H9 (cell line): ENCODE measurements around the gene LONRF3. TPM values are rescaled to one million over a fixed set of nuclear protein-coding genes. Genes with fewer than 3 reads are reported as not detected.
"Not testable (repeated sequence)": the region's sequence is repeated elsewhere in the genome, so short reads cannot be mapped to it uniquely, and the experiment has no call there.

Experiments
- DNase-seq: peaks from one replicate; pipeline ENCODE4 v3.0.0-alpha.2; 2017
- H2AFZ ChIP-seq: one replicate; pipeline ENCODE4 v1.6.1; 2013; ENCODE audit warnings: mild to moderate bottlenecking, low read length, control low read depth, moderate library complexity
- H2AK5ac ChIP-seq: 2 replicates; pipeline ENCODE4 v1.6.1; 2013; ENCODE audit warnings: low read length, control low read depth, mixed read lengths; ENCODE audit not compliant: insufficient read length
- H2BK120ac ChIP-seq: one replicate; pipeline ENCODE4 v1.6.1; 2013; ENCODE audit warnings: low read depth, mild to moderate bottlenecking, low read length, control low read depth, inconsistent platforms; ENCODE audit not compliant: poor library complexity, severe bottlenecking
- H2BK12ac ChIP-seq: 2 replicates; pipeline ENCODE4 v1.6.1; 2013; ENCODE audit warnings: low read length, control low read depth, mixed read lengths, low read depth; ENCODE audit not compliant: insufficient read length
- H2BK15ac ChIP-seq: 2 replicates; pipeline ENCODE4 v1.6.1; 2013; ENCODE audit warnings: low read depth, low read length, control low read depth
- H2BK20ac ChIP-seq: one replicate; pipeline ENCODE4 v1.6.1; 2013; ENCODE audit warnings: low read depth, mild to moderate bottlenecking, low read length, control low read depth, inconsistent platforms; ENCODE audit not compliant: poor library complexity, severe bottlenecking
- H2BK5ac ChIP-seq: 2 replicates; pipeline ENCODE4 v1.6.1; 2013; ENCODE audit warnings: low read length, control low read depth, mixed read lengths; ENCODE audit not compliant: insufficient read length
- H3K14ac ChIP-seq: 2 replicates; pipeline ENCODE4 v1.6.1; 2013; ENCODE audit warnings: low read length, control low read depth; ENCODE audit not compliant: insufficient read depth
- H3K18ac ChIP-seq: 2 replicates; pipeline ENCODE4 v1.6.1; 2013; ENCODE audit warnings: low read depth, mild to moderate bottlenecking, mixed read lengths, low read length, control low read depth; ENCODE audit not compliant: insufficient read length
- H3K23ac ChIP-seq: 2 replicates; pipeline ENCODE4 v1.6.1; 2013; ENCODE audit warnings: low read length, control low read depth, mixed read lengths, low read depth; ENCODE audit not compliant: insufficient read length
- H3K23me2 ChIP-seq: 2 replicates; pipeline ENCODE4 v1.6.1; 2013; ENCODE audit warnings: low read depth, mild to moderate bottlenecking, mixed read lengths, low read length, control low read depth; ENCODE audit not compliant: insufficient read length, poor library complexity, severe bottlenecking
- H3K27ac ChIP-seq: 2 replicates; pipeline ENCODE4 v1.5.1; 2013; ENCODE audit warnings: low read length, control low read depth, mixed read lengths, low read depth; ENCODE audit not compliant: insufficient read length
- H3K27me3 ChIP-seq: 2 replicates; pipeline ENCODE4 v1.6.1; 2013; ENCODE audit warnings: low read length, control low read depth, inconsistent platforms; ENCODE audit not compliant: insufficient read depth
- H3K4ac ChIP-seq: 2 replicates; pipeline ENCODE4 v1.6.1; 2013; ENCODE audit warnings: low read depth, mild to moderate bottlenecking, control low read depth, inconsistent platforms, low read length, moderate library complexity
- H3K4me1 ChIP-seq: 2 replicates; pipeline ENCODE4 v1.6.1; 2013; ENCODE audit warnings: low read length, control low read depth, inconsistent platforms; ENCODE audit not compliant: insufficient read depth
- H3K4me2 ChIP-seq: 2 replicates; pipeline ENCODE4 v1.6.1; 2013; ENCODE audit warnings: low read length, control low read depth, mixed read lengths; ENCODE audit not compliant: insufficient read length, insufficient read depth
- H3K56ac ChIP-seq: 2 replicates; pipeline ENCODE4 v1.6.1; 2013; ENCODE audit warnings: low read depth, mild to moderate bottlenecking, mixed read lengths, low read length, control low read depth; ENCODE audit not compliant: insufficient read length
- H3K79me1 ChIP-seq: 2 replicates; pipeline ENCODE4 v1.6.1; 2013; ENCODE audit warnings: low read depth, mild to moderate bottlenecking, moderate library complexity, low read length, control low read depth, inconsistent platforms; ENCODE audit not compliant: insufficient read depth, poor library complexity, severe bottlenecking
- H3K79me2 ChIP-seq: 2 replicates; pipeline ENCODE4 v1.6.1; 2013; ENCODE audit warnings: low read length, control low read depth, inconsistent platforms; ENCODE audit not compliant: insufficient read depth
- H3K9ac ChIP-seq: 2 replicates; pipeline ENCODE4 v1.6.1; 2013; ENCODE audit warnings: low read length, control low read depth, mixed read lengths; ENCODE audit not compliant: insufficient read length; ENCODE audit errors: extremely low read depth
- H3K9me3 ChIP-seq: one replicate; pipeline ENCODE4 v1.6.1; 2013; ENCODE audit warnings: low read depth, low read length, inconsistent platforms; ENCODE audit not compliant: control insufficient read depth
- H3T11ph ChIP-seq: one replicate; pipeline ENCODE4 v1.6.1; 2013; ENCODE audit warnings: mild to moderate bottlenecking, low read length, control low read depth, inconsistent platforms
- H4K20me1 ChIP-seq: one replicate; pipeline ENCODE4 v1.6.1; 2013; ENCODE audit not compliant: control insufficient read depth, insufficient read length, insufficient read depth
- H4K5ac ChIP-seq: 2 replicates; pipeline ENCODE4 v1.6.1; 2013; ENCODE audit warnings: low read depth, mild to moderate bottlenecking, mixed read lengths, low read length, control low read depth; ENCODE audit not compliant: insufficient read length
- H4K8ac ChIP-seq: replicated peaks from 2 replicates; pipeline ENCODE4 v1.6.1; 2013; ENCODE audit warnings: low read length, control low read depth, mixed read lengths, low read depth; ENCODE audit not compliant: insufficient read length
- H4K91ac ChIP-seq: 2 replicates; pipeline ENCODE4 v1.6.1; 2013; ENCODE audit warnings: low read depth, mild to moderate bottlenecking, moderate library complexity, mixed read lengths, low read length, control low read depth; ENCODE audit not compliant: insufficient read length
- H3K27ac Mint-ChIP-seq, 3 experiments: 2 replicates in 2 of 3; 3 replicates in 1 of 3; pipeline ENCODE4 v1.8.0; 2020 to 2021; ENCODE audit warnings: mixed read lengths in 3 of 3, mild to moderate bottlenecking in 1 of 3, moderate library complexity in 1 of 3
- H3K27me3 Mint-ChIP-seq: 2 replicates; pipeline ENCODE4 v1.8.0; 2021; ENCODE audit warnings: low read depth, mild to moderate bottlenecking, moderate library complexity, mixed read lengths
- H3K36me3 Mint-ChIP-seq, 3 experiments: 2 replicates in 2 of 3; 3 replicates in 1 of 3; pipeline ENCODE4 v1.8.0; 2020 to 2021; ENCODE audit warnings: low read depth in 3 of 3, mixed read lengths in 3 of 3; ENCODE audit not compliant: insufficient read depth in 1 of 3
- H3K4me1 Mint-ChIP-seq, 2 experiments: 2 replicates each; pipeline ENCODE4 v1.8.0; 2020; ENCODE audit warnings: mixed read lengths in 2 of 2
- H3K4me3 Mint-ChIP-seq, 2 experiments: 2 replicates in 1 of 2; 3 replicates in 1 of 2; pipeline ENCODE4 v1.8.0; 2020 to 2021; ENCODE audit warnings: mild to moderate bottlenecking in 2 of 2, mixed read lengths in 2 of 2, moderate library complexity in 1 of 2
- H3K9me3 Mint-ChIP-seq, 2 experiments: 2 replicates in 1 of 2; 3 replicates in 1 of 2; pipeline ENCODE4 v1.8.0; 2020; ENCODE audit warnings: mild to moderate bottlenecking in 2 of 2, mixed read lengths in 2 of 2, moderate library complexity in 1 of 2
- CTCF ChIP-seq: fragments of 200-600 bp; sonication (generic); conservative IDR thresholded peaks from 3 replicates; pipeline ENCODE4 v1.8.0; 2021; ENCODE audit warnings: antibody characterized with exemption, mild to moderate bottlenecking
- WGBS: extraction: QIAGEN DNeasy Blood & Tissue Kit; methylation state at CpG from one replicate; pipeline ENCODE4 v1.1.7; 2013; ENCODE audit warnings: missing lambda C conversion rate, low lambda C conversion rate, mixed read lengths; ENCODE audit not compliant: insufficient read length; ENCODE audit errors: extremely low coverage; 5-methylcytosine and 5-hydroxymethylcytosine counted together
- total RNA-seq: library from RNA; stranded (reverse); gene quantifications from 2 replicates; pipeline ENCODE4 v1.2.1, GENCODE V29; 2021

Gene LONRF3
- total RNA-seq, 1 experiment from 2014 or later, result 0.33 TPM

GRCh38 chrX:119025900-119026299 lies 51.5 kb downstream of the LONRF3 start:
- Mint-ChIP-seq H3K27me3 (peaks cover 10% of the 10 kb centered on the region), H3K4me3 (no peak overlapping the region), H3K4me1 (no peaks in the 10 kb centered on the region), H3K36me3 (peaks cover 2 to 7% (median 4%) of the 10 kb centered on the region in 3 experiments; a peak in 3 of 7 replicates), H3K9me3 (peaks cover 66 to 71% of the 10 kb centered on the region in 2 experiments), H3K27ac (no peak overlapping the region)
- Histone ChIP-seq H3K27ac (no peak overlapping the region), H3K56ac (no peak overlapping the region), H4K8ac (no peak overlapping the region), H3K27me3 (no peaks in the 10 kb centered on the region), H2BK5ac (no peak overlapping the region), H2BK15ac (no peak overlapping the region), H3K23me2 (no peaks in the 10 kb centered on the region), H3K9ac (no peak overlapping the region), H3K4me2 (no peak overlapping the region), H3K18ac (no peak overlapping the region), H2BK120ac (no peak overlapping the region), H4K91ac (no peak overlapping the region), H3K79me1 (no peaks in the 10 kb centered on the region), H4K20me1 (no peaks in the 10 kb centered on the region), H3K14ac (no peak overlapping the region), H3K23ac (no peak overlapping the region), H4K5ac (no peak overlapping the region), H2AFZ (no peak overlapping the region), H3K4ac (no peak overlapping the region), H3K4me1 (no peaks in the 10 kb centered on the region), H2BK12ac (no peak overlapping the region), H2AK5ac (no peak overlapping the region), H2BK20ac (no peak overlapping the region), H3K79me2 (no peaks in the 10 kb centered on the region), H3K9me3 (peaks cover 22% of the 10 kb centered on the region), H3T11ph (no peak overlapping the region)
- TF ChIP-seq CTCF, result no peak
- DNase-seq, result no peak
- WGBS, result no CpG with 5 or more reads among the region's 5 CpGs

GRCh38 chrX:119026344-119026743 lies 51.9 kb downstream of the LONRF3 start:
- H2BK12ac ChIP-seq, result not testable (repeated sequence)

More at GRCh38 chrX:119026344-119026743, 51.9 kb downstream of the LONRF3 start:
- H4K5ac ChIP-seq, H3K4me1 Mint-ChIP-seq, H3K4me3 Mint-ChIP-seq, H3K23me2 ChIP-seq, H3K79me2 ChIP-seq, DNase-seq, H3T11ph ChIP-seq, H3K27ac Mint-ChIP-seq, H3K36me3 Mint-ChIP-seq, H2AK5ac ChIP-seq, H4K8ac ChIP-seq, H2BK20ac ChIP-seq, H3K27ac ChIP-seq, H2BK5ac ChIP-seq, H2AFZ ChIP-seq, H4K20me1 ChIP-seq, H3K4me1 ChIP-seq, H2BK15ac ChIP-seq, H3K9ac ChIP-seq, H2BK120ac ChIP-seq, H3K27me3 ChIP-seq, H4K91ac ChIP-seq, H3K4me2 ChIP-seq, H3K56ac ChIP-seq, H3K14ac ChIP-seq, H3K79me1 ChIP-seq, H3K23ac ChIP-seq, H3K18ac ChIP-seq, H3K4ac ChIP-seq: not testable (repeated sequence)
- H3K27me3 Mint-ChIP-seq, result peaks cover 10% of the 10 kb centered on the region
- H3K9me3 Mint-ChIP-seq, result peaks cover 65 to 71% of the 10 kb centered on the region in 2 experiments
- WGBS, result no CpG with 5 or more reads among the region's 2 CpGs
- H3K9me3 ChIP-seq, result peaks cover 24% of the 10 kb centered on the region
